Endometrial microvascular endothelial cells (primary cell): ENCODE data around the gene CDK5. TPM values are rescaled to one million over a fixed set of nuclear protein-coding genes. Genes with fewer than 3 reads are reported as not detected.
"Not testable (repeated sequence)": the region's sequence is repeated elsewhere in the genome, so short reads cannot be mapped to it uniquely, and the experiment has no call there.

ENCODE experiments used
- in situ Hi-C: cut with HindIII; loops from 2 replicates; pipeline ENCODE4 v1.10.0; 2017; ENCODE audit warnings: low sequenced_read_pairs, low pct_unique_long_range_greater_than_20kb; ENCODE audit errors: inconsistent ontology term
- total RNA-seq: library from RNA; depleted of rRNA; stranded (reverse); fragments of >200 nt; gene quantifications from one replicate; pipeline ENCODE4 v1.2.3, GENCODE V29; 2015; ENCODE audit errors: inconsistent ontology term

Gene CDK5
- total RNA-seq, 1 donor from 2014 or later = 10.5 TPM

DNA sequence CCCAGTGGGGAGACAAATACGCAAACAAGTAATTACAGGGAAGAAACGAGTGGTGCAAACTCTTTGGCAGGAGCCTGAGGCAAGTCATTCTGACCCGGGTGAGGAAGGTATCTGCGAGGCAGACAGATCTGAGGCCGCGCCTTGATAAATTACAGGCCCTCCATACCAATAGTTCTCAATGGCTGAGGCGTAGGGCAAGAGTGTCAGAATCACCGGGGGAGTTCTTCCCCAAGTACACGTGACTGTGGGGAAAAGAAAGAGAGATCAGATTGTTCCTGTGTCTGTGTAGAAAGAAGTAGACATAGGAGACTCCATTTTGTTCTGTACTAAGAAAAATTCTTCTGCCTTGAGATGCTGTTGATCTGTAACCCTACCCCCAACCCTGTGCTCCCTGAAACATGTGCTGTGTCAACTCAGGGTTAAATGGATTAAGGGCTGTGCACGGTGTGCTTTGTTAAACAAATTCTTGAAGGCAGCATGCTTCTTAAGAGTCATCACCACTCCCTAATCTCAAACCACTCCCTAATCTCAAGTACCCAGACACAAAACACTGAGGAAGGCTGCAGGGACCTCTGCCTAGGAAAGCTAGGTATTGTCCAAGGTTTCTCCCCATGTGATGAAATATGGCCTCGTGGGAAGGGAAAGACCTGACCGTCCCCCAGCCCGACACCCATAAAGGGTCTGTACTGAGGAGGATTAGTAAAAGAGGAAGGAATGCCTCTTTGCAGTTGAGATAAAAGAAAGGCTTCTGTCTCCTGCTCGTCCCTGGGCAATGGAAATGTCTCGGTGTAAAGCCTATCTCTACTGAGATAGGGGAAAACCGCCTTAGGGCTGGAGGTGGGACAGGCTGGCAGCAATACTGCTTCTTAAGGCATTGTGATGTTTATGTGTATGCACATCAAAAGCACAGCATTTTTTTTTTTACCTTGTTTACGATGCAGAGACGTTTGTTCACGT lies 30.6 kb downstream of the CDK5 start:
- in situ Hi-C loops = not testable (repeated sequence)

- in situ Hi-C loops = no loop called here
These were observed 31.6 kb downstream of the CDK5 start for GRCh38 chr7:151025924-151026671.

DNA sequence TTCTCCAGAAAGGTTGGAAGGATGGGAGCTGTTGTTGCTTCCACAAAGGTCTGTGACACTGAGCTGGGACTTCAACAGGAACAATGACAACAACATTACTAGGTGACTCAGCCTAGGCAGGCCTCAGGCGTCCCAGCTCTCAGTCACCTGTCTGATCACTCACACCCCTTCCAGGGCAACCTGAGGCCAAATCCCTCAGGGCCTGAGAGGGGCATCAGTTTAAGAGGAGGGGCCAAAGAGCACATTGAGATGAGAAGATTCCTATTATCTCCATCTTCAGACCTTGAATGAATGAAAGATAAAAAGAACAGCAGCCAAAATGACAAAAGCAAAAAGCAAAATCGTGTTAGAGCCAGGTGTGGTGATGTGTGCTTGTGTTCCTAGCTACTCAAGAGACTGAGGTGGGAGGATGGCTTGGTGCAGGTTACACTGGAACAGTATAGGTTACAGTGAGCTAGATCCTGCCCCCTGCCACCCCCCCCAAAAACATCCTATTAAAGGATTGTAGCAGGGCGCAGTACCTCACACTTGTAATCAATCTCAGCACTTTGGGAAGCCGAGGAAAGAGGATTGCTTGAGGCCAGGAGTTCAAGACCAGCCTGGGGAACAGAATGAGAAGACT lies 33.2 kb downstream of the CDK5 start, which contains the start of gene ATG9B:
ATG9B (minus strand) TSS at position 60 of the 622 bp plus-strand sequence. CDS start 71 bp downstream, outside the sequence.
- in situ Hi-C loops = no loop called here

- in situ Hi-C loops = no loop called here
These were observed 34.5 kb downstream of the CDK5 start for GRCh38 chr7:151023232-151023631.

- in situ Hi-C loops = no loop called here
These were observed 37.5 kb downstream of the CDK5 start for GRCh38 chr7:151020231-151020630.

DNA sequence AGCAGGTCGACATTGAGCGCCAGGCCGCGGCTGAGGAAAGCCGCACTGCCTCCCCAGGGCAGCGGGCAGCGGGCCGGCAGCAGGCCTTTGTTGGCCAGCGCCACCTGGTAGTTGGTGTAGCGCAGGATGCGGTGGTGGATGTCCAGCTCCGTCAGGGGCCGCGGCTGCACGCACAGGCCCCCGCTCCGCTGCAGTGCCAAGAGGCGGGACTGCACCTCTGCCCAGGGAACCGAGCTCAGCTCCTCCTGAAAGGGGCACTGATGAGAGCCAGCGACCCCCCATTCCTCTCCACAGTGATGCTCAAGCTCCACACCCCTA lies 38.6 kb downstream of the CDK5 start:
- in situ Hi-C loops = no loop called here

GRCh38 chr7:151018421-151019129 lies 39.1 kb downstream of the CDK5 start:
- in situ Hi-C loops = no loop called here

DNA sequence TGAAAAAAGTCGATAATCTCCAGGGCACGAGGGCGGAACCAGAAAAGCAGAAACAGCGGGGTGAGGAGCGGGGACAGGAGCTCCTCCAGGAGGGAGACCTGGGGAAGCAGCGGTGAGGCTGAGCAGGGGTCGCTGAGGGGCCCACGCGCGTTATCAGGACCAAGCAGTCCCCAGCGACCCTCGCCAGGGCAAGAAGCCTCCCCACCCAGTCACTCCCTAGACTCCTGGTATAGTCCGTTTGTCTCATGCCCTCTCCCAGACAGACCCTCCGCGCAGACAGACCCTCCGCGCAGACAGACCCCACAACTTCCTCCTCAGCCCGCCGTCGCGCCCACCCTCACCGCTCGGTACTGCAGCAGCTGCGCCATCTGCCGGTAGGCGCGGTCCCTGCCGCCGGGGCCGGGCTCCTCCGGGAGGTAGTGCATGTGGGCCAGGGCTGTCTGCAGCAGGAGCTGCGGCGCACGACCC lies 39.7 kb downstream of the CDK5 start:
- in situ Hi-C loops = no loop called here

DNA sequence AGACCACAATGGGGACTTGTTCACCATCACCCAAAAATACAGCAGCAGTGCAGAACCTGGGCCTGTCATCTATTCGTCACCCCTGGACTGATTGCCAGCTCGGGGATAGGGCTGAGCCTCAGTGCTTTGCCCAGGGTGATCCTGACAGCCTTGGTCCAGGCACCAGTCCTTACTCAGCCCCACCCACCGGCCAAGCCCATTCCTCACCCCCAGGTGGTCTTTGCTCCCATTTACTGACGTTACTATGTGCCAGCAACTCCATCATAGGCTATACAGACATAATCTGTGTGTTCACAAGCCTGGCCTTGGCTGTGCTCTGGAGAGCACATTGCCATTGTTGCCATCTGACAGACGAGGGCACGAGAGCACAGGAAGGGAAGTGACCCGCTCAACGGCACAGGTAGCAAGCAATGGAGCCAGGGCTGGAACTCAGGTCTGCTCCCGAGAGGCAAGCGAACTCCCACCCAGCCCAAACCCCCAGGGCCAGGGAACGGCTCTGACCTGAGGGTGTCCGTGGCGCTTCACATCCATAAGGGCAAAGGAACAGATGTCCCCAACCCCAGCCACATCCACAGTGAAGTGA lies 40.2 kb downstream of the CDK5 start:
- in situ Hi-C loops = no loop called here

DNA sequence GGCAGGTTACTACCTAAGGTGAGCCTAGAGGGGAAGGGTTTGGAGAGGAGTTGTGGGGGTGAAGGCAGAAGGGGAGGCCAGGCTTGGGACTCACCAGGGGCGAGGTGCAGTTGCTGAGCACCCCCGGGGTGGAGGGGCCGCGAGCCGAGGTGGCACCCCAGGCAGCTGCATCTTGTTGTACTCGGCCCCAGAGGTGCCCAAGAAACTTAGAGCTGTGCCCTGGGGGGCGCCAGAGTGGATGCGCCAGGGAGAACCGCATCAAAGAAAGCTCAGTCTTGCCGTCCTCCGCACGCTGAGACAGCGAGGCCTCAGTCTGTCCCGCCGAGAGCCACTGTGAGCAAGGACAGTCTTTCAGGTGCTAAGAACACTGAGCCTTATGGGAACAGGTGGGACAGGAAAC lies 40.8 kb downstream of the CDK5 start:
- in situ Hi-C loops = no loop called here

DNA sequence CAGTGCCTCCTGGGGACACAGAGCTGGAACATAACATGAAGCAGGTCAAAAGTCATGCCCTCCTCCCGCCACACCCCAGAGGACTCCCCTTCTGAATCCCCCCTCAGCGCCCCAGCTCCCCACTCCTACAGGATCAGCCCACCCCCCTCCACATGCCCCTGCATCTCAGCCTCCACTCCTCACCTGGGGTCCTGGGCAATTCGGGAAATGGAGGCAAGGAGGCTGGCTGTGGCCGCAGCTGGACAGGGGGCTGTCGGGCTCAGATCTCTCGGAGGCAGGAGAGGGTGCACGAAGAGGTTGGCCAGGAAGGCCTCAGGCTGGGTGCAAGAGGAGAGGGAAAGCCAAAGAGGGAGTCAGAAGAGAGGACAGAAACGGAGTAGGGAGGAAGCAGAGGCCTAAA lies 41.2 kb downstream of the CDK5 start:
- in situ Hi-C loops = no loop called here

DNA sequence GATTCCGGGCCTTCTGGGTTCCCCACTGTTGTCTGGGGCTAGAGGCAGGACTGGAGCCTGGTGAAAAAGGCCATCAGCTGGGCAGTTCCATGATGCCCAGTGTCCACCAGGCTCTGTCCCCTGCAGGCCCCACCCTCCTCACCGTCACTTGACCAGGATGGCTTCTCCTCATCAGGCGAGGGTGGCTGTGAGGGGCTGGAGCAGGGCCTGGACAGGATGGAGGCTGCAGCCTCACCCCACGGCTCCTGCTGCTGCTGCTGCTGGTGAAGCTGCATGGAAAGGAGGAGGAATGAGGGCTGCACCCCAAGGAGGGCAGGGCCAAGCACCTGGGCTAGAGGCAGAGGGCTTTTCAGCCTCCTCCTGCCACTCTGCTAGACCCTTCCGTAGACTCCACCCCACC lies 41.7 kb downstream of the CDK5 start:
- in situ Hi-C loops = no loop called here

GRCh38 chr7:151014950-151015349 lies 42.7 kb downstream of the CDK5 start:
- in situ Hi-C loops = no loop called here

- in situ Hi-C loops = no loop called here
These were observed 43.8 kb downstream of the CDK5 start for GRCh38 chr7:151013733-151014497.

DNA sequence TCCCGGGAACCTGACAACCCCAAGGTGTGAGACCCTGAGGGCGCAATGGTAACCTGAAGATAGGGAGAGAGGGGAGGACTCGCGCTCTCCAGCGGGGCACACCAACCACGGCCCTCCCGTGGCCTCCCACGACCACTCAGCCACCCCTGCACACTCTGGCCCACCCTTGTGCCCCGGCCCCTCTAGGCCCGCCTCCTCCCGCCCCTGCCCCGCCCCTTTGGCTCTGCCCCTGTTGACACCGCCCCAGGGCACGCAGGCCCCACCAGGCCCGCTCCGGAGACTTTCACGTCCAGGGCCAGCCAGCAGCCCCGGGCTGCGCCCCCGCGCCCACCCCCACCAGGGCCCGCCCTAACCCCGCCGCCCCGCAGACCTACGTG lies 44.4 kb downstream of the CDK5 start:
- in situ Hi-C loops = no loop called here

- in situ Hi-C loops = no loop called here
These were observed 44.8 kb downstream of the CDK5 start for GRCh38 chr7:151012911-151013347.

GRCh38 chr7:151012031-151012692 lies 45.5 kb downstream of the CDK5 start:
- in situ Hi-C loops = no loop called here
